Measurements from ENCODE around the gene ASPHD1.

DNA sequence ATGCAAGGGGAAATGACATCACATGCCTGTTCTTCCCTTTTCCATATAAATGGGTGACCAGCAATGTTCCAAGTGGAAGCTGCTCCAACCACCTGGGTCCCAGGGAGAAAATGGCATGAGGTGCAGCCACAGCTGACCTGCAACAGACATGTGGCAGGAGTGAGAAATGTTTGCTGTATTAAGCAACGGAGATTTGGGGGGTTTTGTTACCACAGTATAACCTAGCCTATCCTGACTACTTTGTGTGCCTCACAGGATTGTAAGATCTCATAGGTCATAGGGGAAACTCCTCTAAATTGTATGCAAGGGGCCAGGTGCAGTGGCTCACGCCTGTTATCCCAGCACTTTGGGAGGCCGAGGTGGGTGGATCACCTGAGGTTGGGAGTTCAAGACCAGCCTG, 49.3 kb upstream of the ASPHD1 start:
- TF ChIP-seq, protein P1, sequence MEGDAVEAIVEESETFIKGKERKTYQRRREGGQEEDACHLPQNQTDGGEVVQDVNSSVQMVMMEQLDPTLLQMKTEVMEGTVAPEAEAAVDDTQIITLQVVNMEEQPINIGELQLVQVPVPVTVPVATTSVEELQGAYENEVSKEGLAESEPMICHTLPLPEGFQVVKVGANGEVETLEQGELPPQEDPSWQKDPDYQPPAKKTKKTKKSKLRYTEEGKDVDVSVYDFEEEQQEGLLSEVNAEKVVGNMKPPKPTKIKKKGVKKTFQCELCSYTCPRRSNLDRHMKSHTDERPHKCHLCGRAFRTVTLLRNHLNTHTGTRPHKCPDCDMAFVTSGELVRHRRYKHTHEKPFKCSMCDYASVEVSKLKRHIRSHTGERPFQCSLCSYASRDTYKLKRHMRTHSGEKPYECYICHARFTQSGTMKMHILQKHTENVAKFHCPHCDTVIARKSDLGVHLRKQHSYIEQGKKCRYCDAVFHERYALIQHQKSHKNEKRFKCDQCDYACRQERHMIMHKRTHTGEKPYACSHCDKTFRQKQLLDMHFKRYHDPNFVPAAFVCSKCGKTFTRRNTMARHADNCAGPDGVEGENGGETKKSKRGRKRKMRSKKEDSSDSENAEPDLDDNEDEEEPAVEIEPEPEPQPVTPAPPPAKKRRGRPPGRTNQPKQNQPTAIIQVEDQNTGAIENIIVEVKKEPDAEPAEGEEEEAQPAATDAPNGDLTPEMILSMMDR (IDR thresholded peaks at IDR 0.05) = no peak
- TF ChIP-seq TAF1 (IDR thresholded peaks at IDR 0.05; ENCODE audit: borderline replicate concordance, low read depth, low read length) = no peak
- no peak for TF ChIP-seq ELF1 (IDR thresholded peaks at IDR 0.05)
- TF ChIP-seq POLR2AphosphoS5 (IDR thresholded peaks at IDR 0.05; ENCODE audit: low read depth, low read length) = no peak
- TF ChIP-seq FOXJ3 (CRISPR knock-in tag; IDR thresholded peaks at IDR 0.05) = no peak
- TF ChIP-seq, protein P2, sequence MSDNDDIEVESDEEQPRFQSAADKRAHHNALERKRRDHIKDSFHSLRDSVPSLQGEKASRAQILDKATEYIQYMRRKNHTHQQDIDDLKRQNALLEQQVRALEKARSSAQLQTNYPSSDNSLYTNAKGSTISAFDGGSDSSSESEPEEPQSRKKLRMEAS (IDR thresholded peaks at IDR 0.05; ENCODE audit: low read depth) = no peak
- TF ChIP-seq, protein P3, sequence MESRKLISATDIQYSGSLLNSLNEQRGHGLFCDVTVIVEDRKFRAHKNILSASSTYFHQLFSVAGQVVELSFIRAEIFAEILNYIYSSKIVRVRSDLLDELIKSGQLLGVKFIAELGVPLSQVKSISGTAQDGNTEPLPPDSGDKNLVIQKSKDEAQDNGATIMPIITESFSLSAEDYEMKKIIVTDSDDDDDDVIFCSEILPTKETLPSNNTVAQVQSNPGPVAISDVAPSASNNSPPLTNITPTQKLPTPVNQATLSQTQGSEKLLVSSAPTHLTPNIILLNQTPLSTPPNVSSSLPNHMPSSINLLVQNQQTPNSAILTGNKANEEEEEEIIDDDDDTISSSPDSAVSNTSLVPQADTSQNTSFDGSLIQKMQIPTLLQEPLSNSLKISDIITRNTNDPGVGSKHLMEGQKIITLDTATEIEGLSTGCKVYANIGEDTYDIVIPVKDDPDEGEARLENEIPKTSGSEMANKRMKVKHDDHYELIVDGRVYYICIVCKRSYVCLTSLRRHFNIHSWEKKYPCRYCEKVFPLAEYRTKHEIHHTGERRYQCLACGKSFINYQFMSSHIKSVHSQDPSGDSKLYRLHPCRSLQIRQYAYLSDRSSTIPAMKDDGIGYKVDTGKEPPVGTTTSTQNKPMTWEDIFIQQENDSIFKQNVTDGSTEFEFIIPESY (IDR thresholded peaks at IDR 0.05; ENCODE audit: borderline replicate concordance, low read depth) = no peak
- no peak for TF ChIP-seq SIN3A (IDR thresholded peaks at IDR 0.05; ENCODE audit: borderline replicate concordance, low read depth, low read length)
- TF ChIP-seq YY1 (IDR thresholded peaks at IDR 0.05; ENCODE audit: low read depth) = no peak
- TF ChIP-seq EZH2phosphoT487 (IDR thresholded peaks at IDR 0.05; ENCODE audit: borderline replicate concordance, low read depth) = no peak

Measured in SK-N-SH (cell line).